Left ventricle myocardium inferior (tissue), 1 donor: Measurements from ENCODE around the gene METAP1. TPM values are rescaled to one million over a fixed set of nuclear protein-coding genes. Genes with fewer than 3 reads are reported as not detected.

Source experiments
- DNase-seq: peaks from one replicate; pipeline ENCODE4 v3.0.0-alpha.2; 2020
- H3K27ac ChIP-seq: fragments of 200-600 bp; replicated peaks from 2 replicates; pipeline ENCODE4 v1.8.0; 2021
- H3K27me3 ChIP-seq: fragments of 200-600 bp; 2 replicates; pipeline ENCODE4 v1.8.0; 2021; ENCODE audit warnings: low read depth
- H3K36me3 ChIP-seq: fragments of 200-600 bp; 2 replicates; pipeline ENCODE4 v1.8.0; 2021
- H3K4me1 ChIP-seq: fragments of 200-600 bp; 2 replicates; pipeline ENCODE4 v1.8.0; 2021
- H3K4me3 ChIP-seq: fragments of 200-600 bp; 2 replicates; pipeline ENCODE4 v1.8.0; 2021; ENCODE audit warnings: mild to moderate bottlenecking, moderate library complexity
- H3K9me3 ChIP-seq: fragments of 200-600 bp; replicated peaks from 2 replicates; pipeline ENCODE4 v1.8.0; 2021
- intact Hi-C: fragments of 100-400 bp; cut with micrococcal nuclease; formaldehyde crosslinking; loops from one replicate; pipeline ENCODE4 v1.11.0; 2022
- long read RNA-seq: library from polyadenylated mRNA; unstranded; transcript quantifications from one replicate; pipeline ENCODE4 v2.0.0, GENCODE V29; 2021
- total RNA-seq: library from RNA; stranded (reverse); fragmentation: NEBNext Ultra II Directional; extraction: Animal tissue kit (Norgen Biotek cat#: 25700); gene quantifications from one replicate; pipeline ENCODE4 v1.2.1, GENCODE V29; 2021
- TF ChIP-seq, protein P1 (sequence below): fragments of 200-600 bp; IDR thresholded peaks from 2 replicates; pipeline ENCODE4 v1.8.0; 2021; ENCODE audit warnings: antibody characterized with exemption, mild to moderate bottlenecking, borderline replicate concordance
- donor health status: DM: no; HTN: yes; CAD: no; lungs with severe emphysema.

METAP1 gene
- total RNA-seq, result 50.8 TPM
- long read RNA-seq, transcript METAP1-201 (11 exons, 2,791 nt), result major isoform, 107 of 121 reads
- long read RNA-seq, partial matches to known transcripts, result 2 of 121 reads
- long read RNA-seq, other reads (novel, unspliced or antisense), result 12 of 121 reads

- TF ChIP-seq, protein P1, sequence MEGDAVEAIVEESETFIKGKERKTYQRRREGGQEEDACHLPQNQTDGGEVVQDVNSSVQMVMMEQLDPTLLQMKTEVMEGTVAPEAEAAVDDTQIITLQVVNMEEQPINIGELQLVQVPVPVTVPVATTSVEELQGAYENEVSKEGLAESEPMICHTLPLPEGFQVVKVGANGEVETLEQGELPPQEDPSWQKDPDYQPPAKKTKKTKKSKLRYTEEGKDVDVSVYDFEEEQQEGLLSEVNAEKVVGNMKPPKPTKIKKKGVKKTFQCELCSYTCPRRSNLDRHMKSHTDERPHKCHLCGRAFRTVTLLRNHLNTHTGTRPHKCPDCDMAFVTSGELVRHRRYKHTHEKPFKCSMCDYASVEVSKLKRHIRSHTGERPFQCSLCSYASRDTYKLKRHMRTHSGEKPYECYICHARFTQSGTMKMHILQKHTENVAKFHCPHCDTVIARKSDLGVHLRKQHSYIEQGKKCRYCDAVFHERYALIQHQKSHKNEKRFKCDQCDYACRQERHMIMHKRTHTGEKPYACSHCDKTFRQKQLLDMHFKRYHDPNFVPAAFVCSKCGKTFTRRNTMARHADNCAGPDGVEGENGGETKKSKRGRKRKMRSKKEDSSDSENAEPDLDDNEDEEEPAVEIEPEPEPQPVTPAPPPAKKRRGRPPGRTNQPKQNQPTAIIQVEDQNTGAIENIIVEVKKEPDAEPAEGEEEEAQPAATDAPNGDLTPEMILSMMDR, result peak; percentile 63
- Histone ChIP-seq H3K4me1 (peaks cover 41% of the 10 kb centered on the region), H3K27ac (peak within 1 kb of the TSS; percentile 95), H3K27me3 (no peaks in the 10 kb centered on the region), H3K4me3 (peak within 1 kb of the TSS; percentile 97), H3K36me3 (no peaks in the 10 kb centered on the region), H3K9me3 (no peaks in the 10 kb centered on the region)
- intact Hi-C loops, result no loop called here
- DNase-seq, result peak; percentile 94
These were observed at the start of gene METAP1 for GRCh38 chr4:98995183-98996055. Gene METAP1 (plus strand): TSS chr4:98995721. CDS start chr4:98995754, 33 bp downstream.

DNA sequence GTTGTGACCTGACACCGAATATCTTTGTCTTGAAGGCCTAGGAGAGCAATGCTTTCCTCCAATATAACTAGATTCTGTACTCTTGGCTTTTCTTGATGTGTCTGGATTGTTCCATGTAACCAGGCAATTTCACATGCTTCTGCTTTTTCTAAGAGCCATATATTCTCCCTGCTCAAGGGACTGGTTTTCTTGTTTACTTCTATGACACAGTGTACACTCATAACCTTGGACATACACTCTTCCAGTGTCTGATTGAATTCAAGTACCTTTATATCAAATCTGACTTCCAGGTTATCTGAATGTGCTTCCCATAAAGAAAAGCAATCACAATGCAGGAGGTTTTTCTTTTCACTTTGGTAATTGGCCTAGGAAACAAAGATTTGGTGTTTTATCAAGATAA is 49.2 kb upstream of the METAP1 start:
- Histone ChIP-seq H3K36me3 (no peaks in the 10 kb centered on the region), H3K4me3 (no peak overlapping the region), H3K9me3 (no peaks in the 10 kb centered on the region), H3K27me3 (no peaks in the 10 kb centered on the region), H3K27ac (no peak overlapping the region), H3K4me1 (no peaks in the 10 kb centered on the region)
- TF ChIP-seq, protein P1, result no peak
- intact Hi-C loops, result loop anchor here (10.0 kb wide), 1 partner anchor 108 kb away; no protein-coding TSS in a partner anchor
- DNase-seq, result no peak

- TF ChIP-seq, protein P1, result no peak
These were observed 44.6 kb upstream of the METAP1 start for GRCh38 chr4:98950925-98951324.

DNA sequence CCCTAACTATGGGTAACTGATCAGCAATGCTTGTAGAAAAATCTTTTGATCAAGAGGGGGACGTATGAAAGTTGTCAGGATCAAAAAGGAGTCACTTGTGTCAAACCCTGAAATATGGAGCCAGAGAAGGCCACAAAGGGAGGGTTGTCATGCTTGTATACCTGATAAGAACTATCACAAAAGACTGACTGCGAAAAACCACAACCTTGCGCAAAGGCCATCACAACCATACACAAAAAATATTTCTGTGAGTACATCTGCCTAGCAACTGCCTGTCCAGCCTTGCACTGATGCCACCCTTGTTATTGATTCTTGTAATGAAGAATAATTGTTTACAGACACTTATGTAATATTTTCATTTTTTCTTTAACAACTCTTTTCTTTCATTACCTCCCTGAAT is 43.8 kb upstream of the METAP1 start:
- Histone ChIP-seq H3K27me3 (no peaks in the 10 kb centered on the region), H3K4me3 (no peak overlapping the region), H3K9me3 (no peaks in the 10 kb centered on the region), H3K27ac (no peak overlapping the region), H3K36me3 (no peaks in the 10 kb centered on the region), H3K4me1 (no peaks in the 10 kb centered on the region)
- intact Hi-C loops, result no loop called here
- TF ChIP-seq, protein P1, result no peak
- DNase-seq, result no peak

More at GRCh38 chr4:98950925-98951324, 44.6 kb upstream of the METAP1 start:
- Histone ChIP-seq H3K27me3 (no peaks in the 10 kb centered on the region), H3K4me3 (no peak overlapping the region), H3K9me3 (no peaks in the 10 kb centered on the region), H3K27ac (no peak overlapping the region), H3K36me3 (no peaks in the 10 kb centered on the region), H3K4me1 (no peaks in the 10 kb centered on the region)
- no peak for DNase-seq
- intact Hi-C loops, result no loop called here

GRCh38 chr4:98955229-98955628 is 40.3 kb upstream of the METAP1 start:
- TF ChIP-seq, protein P1, result no peak
- no peak overlapping the region for H3K4me3 ChIP-seq
- intact Hi-C loops, result no loop called here
- H3K4me1 ChIP-seq, result no peaks in the 10 kb centered on the region
- no peaks in the 10 kb centered on the region for H3K36me3 ChIP-seq
- DNase-seq, result no peak
- no peak overlapping the region for H3K27ac ChIP-seq
- no peaks in the 10 kb centered on the region for H3K27me3 ChIP-seq
- H3K9me3 ChIP-seq, result no peaks in the 10 kb centered on the region
